Urothelium cell line (cell line): ENCODE data around the gene GARIN5B.

ENCODE experiments used
- DNase-seq: peaks from one replicate; pipeline ENCODE4 v3.0.0; 2011; ENCODE audit warnings: low spot score, mixed read lengths
- FAIRE-seq: peaks from 2 replicates; lab custom pipeline; 2011; peaks lifted over from hg19 to GRCh38; lab: Jason Lieb, UNC

Gene GARIN5B

GRCh38 chr19:55325172-55325571 is 37.9 kb downstream of the GARIN5B start, which contains the start of gene TMEM150B:
TSS of gene TMEM150B (minus strand) at chr19:55325341. CDS start at chr19:55321036, 4,305 bp downstream.
- no peak for DNase-seq
- no peak for FAIRE-seq

- no peak for DNase-seq
- FAIRE-seq: no peak
These were observed 38.4 kb downstream of the GARIN5B start for GRCh38 chr19:55324662-55325061.

GRCh38 chr19:55322204-55322885 is 40.7 kb downstream of the GARIN5B start:
- DNase-seq: no peak
- FAIRE-seq: no peak

- DNase-seq: no peak
- no peak for FAIRE-seq
These were observed 41.5 kb downstream of the GARIN5B start for GRCh38 chr19:55321466-55322137.

- FAIRE-seq: no peak
These were observed 42.1 kb downstream of the GARIN5B start for GRCh38 chr19:55320844-55321419.

GRCh38 chr19:55319785-55320184 is 43.3 kb downstream of the GARIN5B start:
- DNase-seq (peak; percentile 67), FAIRE-seq (no peak)

More at GRCh38 chr19:55320844-55321419, 42.1 kb downstream of the GARIN5B start:
- DNase-seq: no peak

- FAIRE-seq (no peak), DNase-seq (no peak)
These were observed 46.4 kb downstream of the GARIN5B start for GRCh38 chr19:55316646-55317045.

GRCh38 chr19:55315956-55316525 is 47.0 kb downstream of the GARIN5B start:
- DNase-seq: no peak
- FAIRE-seq: no peak

- FAIRE-seq (no peak), DNase-seq (no peak)
These were observed 48.7 kb downstream of the GARIN5B start for GRCh38 chr19:55314396-55314795.

GRCh38 chr19:55312621-55313512 is 50.2 kb downstream of the GARIN5B start:
- no peak for DNase-seq
- FAIRE-seq: no peak

GRCh38 chr19:55311797-55312196 is 51.3 kb downstream of the GARIN5B start:
- DNase-seq (no peak), FAIRE-seq (no peak)

GRCh38 chr19:55311397-55311796 is 51.7 kb downstream of the GARIN5B start:
- FAIRE-seq (no peak), DNase-seq (no peak)

- DNase-seq (no peak), FAIRE-seq (no peak)
These were observed 52.6 kb downstream of the GARIN5B start for GRCh38 chr19:55310498-55310897.

GRCh38 chr19:55309448-55309847 is 53.6 kb downstream of the GARIN5B start:
- DNase-seq (no peak), FAIRE-seq (no peak)

- DNase-seq: no peak
- FAIRE-seq: no peak
These were observed 54.8 kb downstream of the GARIN5B start for GRCh38 chr19:55308281-55308680.

- DNase-seq (no peak), FAIRE-seq (no peak)
These were observed 56.3 kb downstream of the GARIN5B start for GRCh38 chr19:55306712-55307111.

- DNase-seq (no peak), FAIRE-seq (no peak)
These were observed 57.0 kb downstream of the GARIN5B start for GRCh38 chr19:55305983-55306562.

GRCh38 chr19:55305491-55305890 is 57.6 kb downstream of the GARIN5B start:
- DNase-seq (peak; percentile 48), FAIRE-seq (no peak)

- FAIRE-seq (no peak), DNase-seq (no peak)
These were observed 58.1 kb downstream of the GARIN5B start for GRCh38 chr19:55304980-55305379.
